Left forelimb (tissue), 1 donor: ENCODE data around the gene ELAPOR2.
"Not testable (repeated sequence)": the region's sequence is repeated elsewhere in the genome, so short reads cannot be mapped to it uniquely, and the experiment has no call there.

Experiments used
- DNase-seq: peaks from one replicate; pipeline ENCODE4 v3.0.0-alpha.2; 2018; ENCODE audit warnings: low spot score

Gene ELAPOR2, protein sequence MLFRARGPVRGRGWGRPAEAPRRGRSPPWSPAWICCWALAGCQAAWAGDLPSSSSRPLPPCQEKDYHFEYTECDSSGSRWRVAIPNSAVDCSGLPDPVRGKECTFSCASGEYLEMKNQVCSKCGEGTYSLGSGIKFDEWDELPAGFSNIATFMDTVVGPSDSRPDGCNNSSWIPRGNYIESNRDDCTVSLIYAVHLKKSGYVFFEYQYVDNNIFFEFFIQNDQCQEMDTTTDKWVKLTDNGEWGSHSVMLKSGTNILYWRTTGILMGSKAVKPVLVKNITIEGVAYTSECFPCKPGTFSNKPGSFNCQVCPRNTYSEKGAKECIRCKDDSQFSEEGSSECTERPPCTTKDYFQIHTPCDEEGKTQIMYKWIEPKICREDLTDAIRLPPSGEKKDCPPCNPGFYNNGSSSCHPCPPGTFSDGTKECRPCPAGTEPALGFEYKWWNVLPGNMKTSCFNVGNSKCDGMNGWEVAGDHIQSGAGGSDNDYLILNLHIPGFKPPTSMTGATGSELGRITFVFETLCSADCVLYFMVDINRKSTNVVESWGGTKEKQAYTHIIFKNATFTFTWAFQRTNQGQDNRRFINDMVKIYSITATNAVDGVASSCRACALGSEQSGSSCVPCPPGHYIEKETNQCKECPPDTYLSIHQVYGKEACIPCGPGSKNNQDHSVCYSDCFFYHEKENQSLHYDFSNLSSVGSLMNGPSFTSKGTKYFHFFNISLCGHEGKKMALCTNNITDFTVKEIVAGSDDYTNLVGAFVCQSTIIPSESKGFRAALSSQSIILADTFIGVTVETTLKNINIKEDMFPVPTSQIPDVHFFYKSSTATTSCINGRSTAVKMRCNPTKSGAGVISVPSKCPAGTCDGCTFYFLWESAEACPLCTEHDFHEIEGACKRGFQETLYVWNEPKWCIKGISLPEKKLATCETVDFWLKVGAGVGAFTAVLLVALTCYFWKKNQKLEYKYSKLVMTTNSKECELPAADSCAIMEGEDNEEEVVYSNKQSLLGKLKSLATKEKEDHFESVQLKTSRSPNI

DNA sequence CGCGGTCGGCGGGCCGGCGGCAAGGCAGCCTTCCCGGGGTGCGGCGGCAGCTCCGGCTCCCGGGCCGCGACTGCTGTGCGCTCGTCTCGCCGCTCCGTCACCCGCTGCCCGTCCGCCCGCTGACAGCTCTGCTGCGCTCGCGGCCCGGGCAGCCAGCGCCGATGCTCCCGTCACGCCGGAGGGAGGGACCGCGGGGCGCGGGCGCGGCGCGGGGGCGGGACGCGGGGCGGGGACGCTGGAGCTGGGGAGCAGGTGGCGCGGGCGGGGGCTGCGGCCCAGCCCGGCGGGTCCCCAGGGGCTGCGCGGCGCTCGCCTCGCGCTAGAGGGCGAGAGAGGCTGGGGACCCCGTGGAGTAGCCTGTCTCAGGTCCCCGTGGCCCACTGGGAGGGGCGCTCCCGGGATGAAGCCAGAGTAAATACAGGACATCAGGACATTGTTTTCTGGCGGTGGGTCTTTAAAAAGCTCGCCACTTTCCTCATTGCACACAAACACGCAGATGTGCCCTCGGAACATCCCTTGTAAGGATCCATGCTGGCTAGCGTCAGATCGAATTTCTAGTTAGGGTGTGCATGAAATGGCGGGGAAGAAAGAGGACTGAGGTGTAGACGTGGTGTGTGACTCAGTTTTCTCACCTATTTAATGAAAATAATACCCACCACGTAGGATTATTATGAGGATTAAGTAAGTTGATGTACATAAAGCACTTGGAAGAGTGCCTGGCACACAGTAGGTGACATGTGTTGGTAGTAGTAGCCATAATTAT, at the start of gene ELAPOR2:
ELAPOR2 (minus strand) TSS at position 130 of the 763 bp plus-strand sequence. CDS start 141 bp downstream, outside the sequence.
- peak; percentile 83 for DNase-seq

DNA sequence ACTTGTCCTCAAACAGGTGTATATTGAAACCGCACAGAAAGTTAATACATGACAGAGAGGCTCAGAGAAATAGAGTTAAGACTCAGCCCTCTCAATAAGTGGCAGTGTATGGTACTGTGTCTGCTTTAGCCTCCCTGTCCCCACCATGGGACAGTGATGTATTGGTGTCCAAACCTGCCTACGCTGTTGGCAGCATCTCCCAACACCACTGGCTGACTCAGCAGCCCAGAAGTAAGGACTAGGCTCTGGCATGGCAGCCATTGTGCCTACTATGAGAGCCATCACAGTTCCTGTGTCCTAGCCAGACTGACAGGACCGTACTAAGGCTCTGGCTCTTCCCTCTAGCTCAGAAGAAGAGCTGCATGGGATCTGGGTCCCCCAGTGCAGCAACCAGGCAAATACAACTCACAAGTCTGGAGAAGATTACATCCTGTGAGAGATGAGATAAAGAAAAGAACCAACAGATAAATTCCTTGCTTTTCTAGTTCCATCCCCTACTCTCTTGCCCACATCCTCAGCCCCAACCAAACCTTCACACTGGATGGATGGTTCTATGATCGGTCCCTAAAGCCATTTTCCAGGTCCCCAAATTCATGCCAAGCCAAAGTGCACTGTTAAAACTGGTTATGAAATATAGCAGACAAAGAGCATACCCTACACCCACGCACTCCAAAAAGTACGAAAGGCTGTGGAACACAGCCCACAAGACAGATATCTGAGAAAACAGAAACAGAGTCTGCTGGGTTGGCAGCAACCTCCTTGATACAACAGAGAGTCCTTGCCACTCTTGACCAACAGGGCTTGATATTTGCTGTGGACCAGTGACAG, 48.7 kb upstream of the ELAPOR2 start:
- no peak for DNase-seq

DNA sequence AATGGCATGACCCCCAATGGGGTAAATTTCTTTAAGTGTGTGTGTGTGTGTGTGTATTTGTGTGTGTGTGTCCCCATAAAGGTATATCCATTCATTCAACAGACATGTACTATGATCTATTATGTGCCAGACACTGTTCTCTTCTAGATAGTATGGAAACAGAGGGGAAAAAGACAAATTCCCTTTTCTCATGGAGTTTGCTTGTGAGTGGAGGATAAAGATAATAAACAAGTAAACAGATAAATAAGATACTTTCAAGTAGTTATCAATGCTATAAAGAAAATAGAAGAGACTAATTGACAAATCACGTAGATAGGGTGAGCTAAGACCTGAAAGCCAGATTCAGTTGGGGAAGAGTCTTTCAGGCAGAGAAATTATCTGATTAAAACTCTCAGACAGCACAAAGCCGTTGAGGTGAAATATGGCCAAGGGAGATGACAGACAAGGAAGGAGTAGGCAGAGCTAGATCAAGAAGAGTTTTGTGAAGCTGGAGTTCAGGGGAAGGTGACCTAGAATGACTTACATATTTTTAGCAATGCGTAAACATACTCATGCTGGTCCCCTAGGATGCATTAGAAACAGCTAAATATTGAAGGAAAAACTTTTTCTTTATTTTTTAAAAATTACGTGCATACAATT, 47.6 kb upstream of the ELAPOR2 start:
- no peak for DNase-seq

DNA sequence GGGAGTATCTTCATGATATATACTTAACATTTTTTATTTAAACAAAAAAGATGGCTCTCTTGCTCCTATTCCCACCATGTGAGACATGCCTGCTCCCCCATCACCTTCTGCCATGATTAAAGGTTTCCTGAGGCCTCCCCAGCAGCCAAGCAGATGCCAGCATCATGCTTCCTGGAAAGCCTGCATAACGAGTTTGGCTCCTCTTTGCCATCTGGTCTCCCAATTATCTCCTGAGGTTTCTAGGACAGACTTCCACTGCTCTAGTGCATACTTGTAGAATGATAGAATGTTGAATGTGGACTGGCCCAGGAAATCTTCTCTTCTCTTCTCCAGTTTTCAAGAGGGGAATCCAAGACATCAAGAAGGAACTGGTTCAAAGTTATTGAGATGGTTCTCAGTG, 45.9 kb upstream of the ELAPOR2 start:
- DNase-seq = no peak

GRCh38 chr7:87100326-87100725, 40.9 kb upstream of the ELAPOR2 start:
- no peak for DNase-seq

- DNase-seq = not testable (repeated sequence)
Observed at GRCh38 chr7:87097375-87097774, 37.9 kb upstream of the ELAPOR2 start.

- DNase-seq = no peak
Observed at GRCh38 chr7:87094322-87094721, 34.9 kb upstream of the ELAPOR2 start.

DNA sequence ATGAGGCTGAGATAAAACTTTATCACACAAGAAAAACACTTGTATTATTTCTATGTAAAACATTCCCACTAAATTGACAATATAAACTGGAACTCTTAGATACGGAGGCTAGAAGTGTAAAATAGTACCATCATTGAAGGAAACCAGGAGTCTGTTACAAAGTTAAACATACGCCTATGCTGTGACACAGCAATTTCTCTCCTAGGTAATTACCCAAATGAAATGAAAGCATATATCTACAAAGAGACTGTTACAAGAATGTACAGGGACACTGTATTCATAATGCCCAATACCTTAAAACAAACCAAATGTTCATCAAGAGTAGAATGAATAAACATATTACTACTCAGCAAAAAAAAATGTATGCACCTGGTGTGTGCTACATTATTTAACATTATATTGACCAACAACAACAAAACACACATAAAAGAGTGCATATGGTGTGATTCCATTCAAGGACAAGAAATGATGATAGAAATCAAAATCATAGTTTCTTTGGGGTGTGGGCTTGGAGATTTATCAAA, 33.2 kb upstream of the ELAPOR2 start:
- DNase-seq = no peak

- DNase-seq = no peak
Observed at GRCh38 chr7:87091487-87092066, 32.1 kb upstream of the ELAPOR2 start.

DNA sequence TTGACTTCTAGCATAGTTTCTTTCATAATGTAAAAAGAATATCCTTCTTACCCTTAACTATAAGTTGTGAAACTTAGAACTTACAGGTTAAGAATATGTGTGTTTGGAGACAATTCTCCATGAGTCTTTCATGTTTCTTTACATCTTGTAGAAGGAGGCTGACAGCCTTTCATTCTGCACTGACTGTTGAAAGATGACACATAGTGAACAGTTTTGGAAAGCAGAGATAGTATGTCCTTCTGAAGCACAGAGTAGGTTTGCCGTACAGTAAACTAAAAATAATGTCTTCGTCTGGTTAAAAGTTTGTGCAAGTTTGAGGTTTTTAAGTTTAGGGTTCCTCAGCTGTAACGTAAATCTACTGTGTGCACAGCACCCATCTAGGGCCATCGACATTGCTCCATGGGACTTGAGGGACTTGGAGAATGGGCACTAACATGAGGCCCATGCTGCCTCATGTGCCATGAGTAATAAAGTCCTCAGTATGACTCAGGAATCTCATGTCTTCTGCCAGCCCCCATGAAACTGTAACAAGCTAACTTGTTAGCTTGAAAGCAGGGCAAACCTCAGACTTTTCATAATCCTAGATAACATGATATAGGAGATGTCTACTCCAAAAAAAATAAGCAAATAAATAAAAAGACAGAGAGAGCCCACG, 24.5 kb upstream of the ELAPOR2 start:
- no peak for DNase-seq

DNA sequence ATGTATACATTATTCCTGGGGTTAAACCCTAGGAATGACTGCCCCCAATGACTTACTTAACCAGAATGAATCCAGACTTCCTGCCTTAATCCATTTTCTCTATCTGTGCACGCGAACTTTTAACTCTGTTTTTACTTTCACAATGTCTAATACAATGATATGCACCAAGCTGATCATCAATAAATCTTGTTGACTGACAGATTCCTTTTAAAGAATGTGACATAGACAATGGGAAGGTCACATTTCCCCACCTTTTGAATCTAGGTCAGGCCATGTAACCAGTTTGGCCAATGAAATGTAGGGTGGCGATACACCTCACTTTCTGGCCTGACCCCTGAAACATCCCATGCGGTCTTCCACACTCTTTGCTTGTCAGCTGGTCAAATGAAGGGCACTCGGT, 23.2 kb upstream of the ELAPOR2 start:
- no peak for DNase-seq

- DNase-seq = no peak
Observed at GRCh38 chr7:87075671-87076404, 16.4 kb upstream of the ELAPOR2 start.

- DNase-seq = no peak
Observed at GRCh38 chr7:87067788-87068187, 8.3 kb upstream of the ELAPOR2 start.

DNA sequence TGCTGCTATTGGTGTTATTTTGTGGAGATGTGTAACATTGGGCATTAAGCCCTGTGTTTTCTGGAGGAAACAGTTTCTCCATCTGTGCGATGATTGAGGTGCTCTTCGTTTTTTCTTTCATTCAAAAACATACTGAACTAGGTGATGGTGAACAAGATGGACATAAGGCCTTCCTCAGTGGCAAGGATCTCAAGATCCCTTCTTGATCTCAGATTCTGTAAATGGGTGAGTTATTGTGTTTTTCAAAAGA, 759 bp upstream of the ELAPOR2 start:
- DNase-seq = no peak

DNA sequence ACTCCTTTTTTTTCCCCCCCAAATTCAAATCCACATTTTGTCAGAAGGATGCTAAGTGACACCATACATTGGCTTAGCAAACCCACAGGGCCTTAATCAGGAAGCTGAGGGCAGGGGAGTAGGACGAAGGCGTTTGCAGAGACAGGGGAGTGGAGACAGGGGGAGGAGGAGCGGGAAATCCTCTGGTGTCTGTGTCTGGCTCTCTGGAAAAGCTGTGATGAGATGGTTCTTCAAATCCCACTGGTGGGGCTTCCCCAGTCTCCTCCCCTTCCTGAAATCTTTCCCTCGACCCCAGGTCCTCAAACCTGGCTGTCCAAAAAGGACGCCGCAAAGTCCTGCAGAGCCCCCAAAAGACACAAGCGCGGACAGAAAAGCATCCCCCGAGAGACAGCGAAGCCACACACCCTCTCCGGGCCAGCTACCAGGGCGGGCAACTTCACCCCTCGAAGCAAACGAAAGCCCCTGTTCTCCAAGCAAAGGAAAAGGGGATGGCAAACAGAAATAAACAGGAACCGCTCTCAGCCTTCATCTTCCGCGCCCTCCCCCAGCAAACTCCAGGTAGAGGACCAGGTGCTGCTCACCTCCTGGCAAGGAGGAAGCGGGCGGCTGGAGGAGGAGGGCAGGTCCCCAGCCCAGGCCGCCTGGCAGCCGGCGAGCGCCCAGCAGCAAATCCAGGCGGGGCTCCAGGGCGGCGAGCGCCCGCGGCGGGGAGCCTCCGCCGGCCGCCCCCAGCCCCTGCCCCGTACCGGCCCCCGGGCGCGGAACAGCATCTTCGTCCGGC, 520 bp downstream of the ELAPOR2 start:
- peak; percentile 66 for DNase-seq

DNA sequence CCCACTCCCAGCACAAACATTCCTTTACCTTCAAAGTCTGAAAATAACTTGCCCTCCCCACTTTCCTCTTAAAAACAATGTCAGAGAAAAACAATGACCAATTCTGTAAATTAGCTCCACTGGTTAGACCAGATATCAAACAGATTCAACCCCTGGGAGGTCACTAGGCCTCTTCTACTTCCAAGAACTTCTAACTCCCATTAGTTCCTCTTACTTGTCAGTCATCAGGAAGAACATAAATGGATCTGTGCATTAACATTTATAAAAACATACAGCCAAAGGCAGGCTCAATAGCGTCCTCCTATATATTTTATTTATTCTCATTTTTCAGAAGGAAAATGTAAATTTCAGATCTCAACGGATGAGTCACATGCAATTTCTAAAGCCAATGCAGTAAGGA, 2.2 kb downstream of the ELAPOR2 start:
- no peak for DNase-seq

- DNase-seq = no peak
Observed at GRCh38 chr7:87056346-87056745, 3.1 kb downstream of the ELAPOR2 start.

DNA sequence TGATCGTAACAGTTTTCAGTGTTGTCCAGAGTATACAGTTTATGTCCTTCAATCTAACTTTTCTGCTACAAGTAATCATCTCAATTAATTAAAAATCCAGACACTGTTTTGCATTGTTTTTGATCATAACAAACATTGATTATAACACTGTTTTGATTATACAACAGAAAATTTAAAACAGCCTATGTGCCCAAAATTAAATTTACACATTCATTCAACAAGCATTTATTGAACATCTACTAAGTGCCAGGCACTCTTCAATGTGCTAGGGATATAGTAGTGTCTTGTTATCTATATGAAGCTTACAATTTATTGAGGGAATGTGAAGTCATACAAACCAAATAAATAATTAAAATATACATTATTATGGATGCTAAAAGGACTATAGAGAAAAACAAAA, 10.6 kb downstream of the ELAPOR2 start:
- no peak for DNase-seq
